Measurements from ENCODE around the gene CREB5.

- TF ChIP-seq CTCF (IDR thresholded peaks at IDR 0.05 in 2 of 3, conservative IDR thresholded peaks at IDR 0.05 in 1 of 3; ENCODE audit: borderline replicate concordance in 1 of 3, insufficient read depth in 1 of 3, low read depth in 2 of 3, low read length in 2 of 3) (no peak), JUND (IDR thresholded peaks at IDR 0.05) (no peak), EZH2 (IDR thresholded peaks at IDR 0.05) (no peak)
- TF ChIP-seq, protein P1, sequence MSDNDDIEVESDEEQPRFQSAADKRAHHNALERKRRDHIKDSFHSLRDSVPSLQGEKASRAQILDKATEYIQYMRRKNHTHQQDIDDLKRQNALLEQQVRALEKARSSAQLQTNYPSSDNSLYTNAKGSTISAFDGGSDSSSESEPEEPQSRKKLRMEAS (IDR thresholded peaks at IDR 0.05): no peak
Measured at GRCh38 chr7:28688174-28688573, 275.9 kb downstream of the CREB5 start.
